Peyer's patch (tissue), 4 donors: ENCODE results near the gene MMP24.

Experiments used
- POLR2A ChIP-seq, 2 donors: fragments of 450-650 bp; IDR thresholded peaks; one replicate each; pipeline ENCODE4 v1.5.1; 2017; ENCODE audit warnings: antibody characterized with exemption in 2 of 2, mild to moderate bottlenecking in 2 of 2, moderate library complexity in 2 of 2
- TF ChIP-seq, protein P1 (sequence below), 6 experiments: fragments of 450-650 bp in 4 of 6; fragments of 200-600 bp in 2 of 6; sonication (generic) in 1 of 6; IDR thresholded peaks; one replicate each; pipeline ENCODE4 v1.5.1; 2017 to 2019; ENCODE audit warnings: antibody characterized with exemption in 6 of 6, mild to moderate bottlenecking in 3 of 6, moderate library complexity in 1 of 6

DNA sequence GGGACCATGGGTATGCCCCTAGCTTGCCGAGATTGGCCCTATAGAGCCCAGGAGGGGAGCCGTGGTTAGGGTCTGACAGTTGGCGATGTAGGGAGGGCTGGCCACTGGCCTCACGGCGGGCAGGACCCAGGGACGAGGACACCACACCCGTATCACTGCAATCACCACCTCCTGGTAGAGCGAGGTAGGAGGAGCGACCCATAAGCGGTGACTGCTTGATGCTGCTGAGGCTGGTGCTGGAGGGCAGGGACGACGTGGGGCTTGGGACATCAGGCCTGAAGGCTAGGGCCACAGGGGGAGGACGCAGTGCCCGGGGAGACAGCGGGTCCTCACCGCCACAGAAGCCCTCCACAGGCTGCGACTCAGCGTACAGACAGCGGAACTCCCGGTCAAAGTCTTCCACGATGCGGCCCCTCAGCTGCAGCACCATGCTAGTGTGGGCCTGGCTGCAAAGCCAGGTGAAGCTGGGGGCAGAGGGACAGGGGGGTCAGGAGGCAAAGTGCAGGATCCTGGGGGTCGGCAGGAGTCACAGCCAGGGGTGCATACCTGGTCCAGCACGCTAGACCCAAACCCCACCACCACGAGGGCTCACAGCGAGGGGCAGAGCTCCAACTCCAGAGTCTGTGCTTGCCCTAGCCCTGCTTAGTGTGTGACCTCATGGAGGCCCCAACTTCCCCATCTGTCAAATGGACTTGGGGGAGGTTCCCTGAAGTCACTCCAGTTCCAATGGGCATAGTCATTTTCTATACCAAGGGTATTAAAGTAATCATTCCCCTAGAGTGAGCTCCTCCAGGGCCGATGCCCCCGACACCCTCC is 61.2 kb downstream of the MMP24 start:
- TF ChIP-seq, protein P1, sequence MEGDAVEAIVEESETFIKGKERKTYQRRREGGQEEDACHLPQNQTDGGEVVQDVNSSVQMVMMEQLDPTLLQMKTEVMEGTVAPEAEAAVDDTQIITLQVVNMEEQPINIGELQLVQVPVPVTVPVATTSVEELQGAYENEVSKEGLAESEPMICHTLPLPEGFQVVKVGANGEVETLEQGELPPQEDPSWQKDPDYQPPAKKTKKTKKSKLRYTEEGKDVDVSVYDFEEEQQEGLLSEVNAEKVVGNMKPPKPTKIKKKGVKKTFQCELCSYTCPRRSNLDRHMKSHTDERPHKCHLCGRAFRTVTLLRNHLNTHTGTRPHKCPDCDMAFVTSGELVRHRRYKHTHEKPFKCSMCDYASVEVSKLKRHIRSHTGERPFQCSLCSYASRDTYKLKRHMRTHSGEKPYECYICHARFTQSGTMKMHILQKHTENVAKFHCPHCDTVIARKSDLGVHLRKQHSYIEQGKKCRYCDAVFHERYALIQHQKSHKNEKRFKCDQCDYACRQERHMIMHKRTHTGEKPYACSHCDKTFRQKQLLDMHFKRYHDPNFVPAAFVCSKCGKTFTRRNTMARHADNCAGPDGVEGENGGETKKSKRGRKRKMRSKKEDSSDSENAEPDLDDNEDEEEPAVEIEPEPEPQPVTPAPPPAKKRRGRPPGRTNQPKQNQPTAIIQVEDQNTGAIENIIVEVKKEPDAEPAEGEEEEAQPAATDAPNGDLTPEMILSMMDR (IDR thresholded peaks at IDR 0.05): no peak
- TF ChIP-seq POLR2A (IDR thresholded peaks at IDR 0.05): no peak
